Calu3 (cell line): ENCODE results near the gene OSER1. TPM values are rescaled to one million over a fixed set of nuclear protein-coding genes. Genes with fewer than 3 reads are reported as not detected.

ENCODE experiments used
- BruUV-seq: library from RNA; stranded (reverse); fragments of 400-500 nt; replicated peaks from 2 replicates; lab custom pipeline; 2021; lab: Mats Ljungman, UMichigan
- CTCF ChIA-PET: fragments of 300-600 bp; sonication (Branson Sonifier 250); formaldehyde crosslinking; loops from one replicate; lab custom pipeline; 2022; ENCODE audit warnings: antibody characterized with exemption; lab: Charles Lee
- DNase-seq: peaks from one replicate; pipeline ENCODE4 v3.0.0; 2022
- H3K27ac Mint-ChIP-seq: one replicate; pipeline ENCODE4 v1.8.0; 2022; ENCODE audit warnings: mixed read lengths; ENCODE audit not compliant: unreplicated experiment
- H3K27me3 Mint-ChIP-seq: one replicate; pipeline ENCODE4 v1.8.0; 2022; ENCODE audit warnings: mixed read lengths; ENCODE audit not compliant: unreplicated experiment
- H3K36me3 Mint-ChIP-seq: one replicate; pipeline ENCODE4 v1.8.0; 2022; ENCODE audit warnings: mild to moderate bottlenecking, moderate library complexity, mixed read lengths; ENCODE audit not compliant: insufficient read depth, unreplicated experiment
- H3K4me1 Mint-ChIP-seq: one replicate; pipeline ENCODE4 v1.8.0; 2022; ENCODE audit warnings: mild to moderate bottlenecking, low read depth, mixed read lengths; ENCODE audit not compliant: unreplicated experiment
- H3K4me3 Mint-ChIP-seq: one replicate; pipeline ENCODE4 v1.8.0; 2022; ENCODE audit warnings: mild to moderate bottlenecking, low read depth, moderate library complexity, mixed read lengths; ENCODE audit not compliant: unreplicated experiment
- H3K9me3 Mint-ChIP-seq: one replicate; pipeline ENCODE4 v1.8.0; 2022; ENCODE audit warnings: low read depth, mixed read lengths; ENCODE audit not compliant: unreplicated experiment
- intact Hi-C: fragments of 100-400 bp; cut with micrococcal nuclease; formaldehyde crosslinking; loops from one replicate; pipeline ENCODE4 v1.10.0; 2022; ENCODE audit not compliant: unreplicated experiment
- total RNA-seq: library from RNA; stranded (reverse); gene quantifications from 2 replicates; pipeline ENCODE4 v1.2.3, GENCODE V29; 2022
- TF ChIP-seq, protein P1 (sequence below): fragments of 200-600 bp; IDR thresholded peaks from one replicate; pipeline ENCODE4 v1.8.0; 2022; ENCODE audit warnings: antibody characterized with exemption; ENCODE audit not compliant: unreplicated experiment

OSER1 gene
- total RNA-seq, 1 experiment from 2014 or later = 56.7 TPM

GRCh38 chr20:44174996-44175765 is 35.4 kb downstream of the OSER1 start:
- H3K27me3 Mint-ChIP-seq = peaks cover 34% of the 10 kb centered on the region
- no peaks in the 10 kb centered on the region for H3K36me3 Mint-ChIP-seq
- DNase-seq = no peak
- peaks cover 20% of the 10 kb centered on the region for H3K4me1 Mint-ChIP-seq
- TF ChIP-seq, protein P1, sequence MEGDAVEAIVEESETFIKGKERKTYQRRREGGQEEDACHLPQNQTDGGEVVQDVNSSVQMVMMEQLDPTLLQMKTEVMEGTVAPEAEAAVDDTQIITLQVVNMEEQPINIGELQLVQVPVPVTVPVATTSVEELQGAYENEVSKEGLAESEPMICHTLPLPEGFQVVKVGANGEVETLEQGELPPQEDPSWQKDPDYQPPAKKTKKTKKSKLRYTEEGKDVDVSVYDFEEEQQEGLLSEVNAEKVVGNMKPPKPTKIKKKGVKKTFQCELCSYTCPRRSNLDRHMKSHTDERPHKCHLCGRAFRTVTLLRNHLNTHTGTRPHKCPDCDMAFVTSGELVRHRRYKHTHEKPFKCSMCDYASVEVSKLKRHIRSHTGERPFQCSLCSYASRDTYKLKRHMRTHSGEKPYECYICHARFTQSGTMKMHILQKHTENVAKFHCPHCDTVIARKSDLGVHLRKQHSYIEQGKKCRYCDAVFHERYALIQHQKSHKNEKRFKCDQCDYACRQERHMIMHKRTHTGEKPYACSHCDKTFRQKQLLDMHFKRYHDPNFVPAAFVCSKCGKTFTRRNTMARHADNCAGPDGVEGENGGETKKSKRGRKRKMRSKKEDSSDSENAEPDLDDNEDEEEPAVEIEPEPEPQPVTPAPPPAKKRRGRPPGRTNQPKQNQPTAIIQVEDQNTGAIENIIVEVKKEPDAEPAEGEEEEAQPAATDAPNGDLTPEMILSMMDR = no peak
- H3K27ac Mint-ChIP-seq = no peak overlapping the region
- H3K9me3 Mint-ChIP-seq = no peaks in the 10 kb centered on the region
- no peak overlapping the region for H3K4me3 Mint-ChIP-seq
- no TSS peak for BruUV-seq
- CTCF ChIA-PET = no interaction called here
- intact Hi-C loops = loop anchor here (5.0 kb wide), 1 partner anchor 38 kb away; no protein-coding TSS in a partner anchor

DNA sequence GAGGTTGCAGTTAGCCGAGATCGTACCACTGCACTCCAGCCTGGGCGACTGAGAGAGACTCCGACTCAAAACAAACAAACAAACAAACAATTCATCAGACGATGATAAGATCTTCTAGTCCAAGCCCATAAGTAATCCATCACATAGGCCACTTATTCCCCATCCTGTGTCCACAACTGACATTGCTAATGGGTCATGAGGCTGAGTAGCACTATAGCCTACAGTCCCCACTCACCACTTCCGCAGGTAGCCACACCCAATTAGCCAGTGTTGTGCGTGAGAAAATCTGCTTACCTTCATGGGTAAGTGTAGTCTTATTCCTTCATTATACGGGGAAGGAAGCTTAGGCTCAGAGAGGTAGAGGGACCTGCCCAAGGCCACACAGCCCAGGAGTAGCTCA is 36.7 kb downstream of the OSER1 start:
- DNase-seq = no peak

DNA sequence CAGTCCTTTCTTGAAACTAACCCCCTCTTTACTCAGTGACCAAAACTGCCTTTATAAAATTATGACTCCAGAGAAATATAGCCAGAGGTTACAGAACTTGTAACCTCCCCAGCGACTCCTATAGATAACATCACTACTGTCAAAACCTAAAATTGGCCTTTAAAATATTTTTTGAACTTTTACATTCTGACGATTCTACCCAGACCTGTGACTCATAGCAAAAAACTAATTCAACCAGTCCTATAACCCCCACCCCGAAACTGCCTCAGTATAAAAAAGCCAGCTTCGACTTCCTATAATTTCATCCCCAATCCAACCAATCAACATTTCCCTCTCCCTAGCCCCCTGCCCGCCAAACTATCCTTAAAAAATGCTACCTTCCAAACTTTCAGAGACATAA is 37.5 kb downstream of the OSER1 start:
- CTCF ChIA-PET = interaction anchor here (0.6 kb wide), 1 partner anchor 338 kb away, joined by 4 read pairs; no protein-coding TSS in a partner anchor
- Mint-ChIP-seq H3K4me1 (peaks cover 20% of the 10 kb centered on the region), H3K27me3 (peaks cover 48% of the 10 kb centered on the region), H3K9me3 (no peaks in the 10 kb centered on the region), H3K36me3 (no peaks in the 10 kb centered on the region), H3K27ac (no peak overlapping the region), H3K4me3 (no peak overlapping the region)
- TF ChIP-seq, protein P1 = no peak
- no peak for DNase-seq
- BruUV-seq = no TSS peak
- intact Hi-C loops = loop anchor here (5.0 kb wide), 1 partner anchor 36 kb away; no protein-coding TSS in a partner anchor

More for the DNA sequence above, 36.7 kb downstream of the OSER1 start:
- no TSS peak for BruUV-seq
- no peaks in the 10 kb centered on the region for H3K9me3 Mint-ChIP-seq
- TF ChIP-seq, protein P1 = no peak
- no peak overlapping the region for H3K4me3 Mint-ChIP-seq
- peaks cover 20% of the 10 kb centered on the region for H3K4me1 Mint-ChIP-seq
- CTCF ChIA-PET = no interaction called here
- H3K27me3 Mint-ChIP-seq = peaks cover 48% of the 10 kb centered on the region
- intact Hi-C loops = loop anchor here (5.0 kb wide), 1 partner anchor 37 kb away; no protein-coding TSS in a partner anchor
- no peaks in the 10 kb centered on the region for H3K36me3 Mint-ChIP-seq
- no peak overlapping the region for H3K27ac Mint-ChIP-seq

DNA sequence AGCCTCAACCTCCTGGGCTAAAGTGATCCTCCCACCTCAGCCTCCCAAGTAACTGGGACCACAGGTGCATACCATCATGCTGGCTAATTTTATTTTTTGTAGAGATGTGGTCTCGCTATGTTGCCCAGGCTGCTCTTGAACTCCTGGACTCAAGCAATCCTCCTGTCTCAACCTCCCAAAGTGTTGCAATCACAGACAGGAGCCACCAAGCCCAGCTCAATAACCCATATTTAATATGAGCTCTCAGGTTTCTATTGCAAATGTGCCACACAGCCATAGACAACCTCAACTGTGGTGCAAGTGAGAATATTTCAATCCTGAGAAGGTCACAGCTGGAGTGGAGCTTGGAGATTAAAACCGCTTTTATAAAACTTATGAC is 38.0 kb downstream of the OSER1 start:
- intact Hi-C loops = loop anchor here (5.0 kb wide), 1 partner anchor 35 kb away; no protein-coding TSS in a partner anchor
- Mint-ChIP-seq H3K4me1 (peaks cover 18% of the 10 kb centered on the region), H3K36me3 (no peaks in the 10 kb centered on the region), H3K4me3 (no peak overlapping the region), H3K27me3 (peaks cover 48% of the 10 kb centered on the region), H3K9me3 (no peaks in the 10 kb centered on the region), H3K27ac (no peak overlapping the region)
- TF ChIP-seq, protein P1 = no peak
- DNase-seq = no peak
- no TSS peak for BruUV-seq
- CTCF ChIA-PET = interaction anchor here (0.6 to 1.1 kb wide), 3 partner anchors 18 to 337 kb away, joined by 3 to 4 read pairs (median 4); no protein-coding TSS in a partner anchor
